Rectal smooth muscle tissue (tissue), 1 donor: ENCODE results near the gene HIPK2.

Experiments used
- H3K27ac ChIP-seq: one replicate; pipeline ENCODE4 v1.7.0; 2013; ENCODE audit warnings: low read depth, low read length, inconsistent platforms
- H3K27me3 ChIP-seq: one replicate; pipeline ENCODE4 v1.7.0; 2013; ENCODE audit warnings: low read length; ENCODE audit not compliant: control insufficient read depth, insufficient read depth
- H3K36me3 ChIP-seq: one replicate; pipeline ENCODE4 v1.7.0; 2013; ENCODE audit warnings: low read length; ENCODE audit not compliant: control insufficient read depth, insufficient read depth
- H3K4me1 ChIP-seq: one replicate; pipeline ENCODE4 v1.7.0; 2013; ENCODE audit warnings: low read length; ENCODE audit not compliant: control insufficient read depth, insufficient read depth
- H3K4me3 ChIP-seq: one replicate; pipeline ENCODE4 v1.7.0; 2013; ENCODE audit warnings: low read length
- H3K9ac ChIP-seq: one replicate; pipeline ENCODE4 v1.7.0; 2013; ENCODE audit warnings: low read length

The HIPK2 gene

GRCh38 chr7:139725077-139725476, 52.7 kb downstream of the HIPK2 start:
- H3K4me3 ChIP-seq = no peak overlapping the region
- no peaks in the 10 kb centered on the region for H3K27me3 ChIP-seq
- H3K27ac ChIP-seq = no peak overlapping the region
- H3K4me1 ChIP-seq = peaks cover 5% of the 10 kb centered on the region
- no peaks in the 10 kb centered on the region for H3K36me3 ChIP-seq
- no peak overlapping the region for H3K9ac ChIP-seq

- Histone ChIP-seq H3K36me3 (no peaks in the 10 kb centered on the region), H3K9ac (no peak overlapping the region), H3K27me3 (no peaks in the 10 kb centered on the region), H3K4me1 (peaks cover 5% of the 10 kb centered on the region), H3K4me3 (no peak overlapping the region), H3K27ac (no peak overlapping the region)
Measured at GRCh38 chr7:139722604-139723003, 55.2 kb downstream of the HIPK2 start.

- H3K4me1 ChIP-seq = peaks cover 5% of the 10 kb centered on the region
- H3K4me3 ChIP-seq = no peak overlapping the region
- no peak overlapping the region for H3K27ac ChIP-seq
- H3K9ac ChIP-seq = no peak overlapping the region
- peaks cover 2% of the 10 kb centered on the region for H3K36me3 ChIP-seq
- no peaks in the 10 kb centered on the region for H3K27me3 ChIP-seq
Measured at GRCh38 chr7:139721821-139722220, 56.0 kb downstream of the HIPK2 start.

- peaks cover 6% of the 10 kb centered on the region for H3K36me3 ChIP-seq
- no peak overlapping the region for H3K27ac ChIP-seq
- H3K4me3 ChIP-seq = no peak overlapping the region
- H3K27me3 ChIP-seq = no peaks in the 10 kb centered on the region
- peaks cover 5% of the 10 kb centered on the region for H3K4me1 ChIP-seq
- H3K9ac ChIP-seq = no peak overlapping the region
Measured at GRCh38 chr7:139721417-139721816, 56.4 kb downstream of the HIPK2 start.

DNA sequence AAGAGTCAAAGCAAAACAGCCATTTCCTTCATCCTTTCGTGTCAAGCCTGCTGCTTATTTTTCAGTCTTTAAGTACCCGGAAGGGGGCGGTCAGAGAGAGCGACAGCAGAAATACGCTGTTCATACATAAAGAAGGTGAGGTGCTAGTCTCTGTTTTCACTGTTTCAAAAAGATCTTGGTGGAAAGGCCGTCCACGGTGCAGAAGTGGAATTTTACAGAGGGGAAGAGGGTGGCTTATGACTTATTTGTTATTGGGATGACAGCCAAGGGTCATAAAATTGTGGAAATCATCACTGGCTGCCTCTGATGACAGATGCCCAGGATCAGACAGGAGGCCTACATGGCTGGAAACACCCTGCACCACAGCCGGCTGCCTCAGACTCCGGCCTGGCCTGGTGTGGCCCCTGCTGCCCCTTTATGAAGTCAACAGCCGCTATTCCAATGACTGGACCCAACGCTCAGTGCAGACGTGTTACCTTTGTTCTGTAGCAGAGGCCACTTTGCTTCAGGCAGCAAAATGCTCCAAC, 57.0 kb downstream of the HIPK2 start:
- Histone ChIP-seq H3K27me3 (no peaks in the 10 kb centered on the region), H3K27ac (no peak overlapping the region), H3K9ac (no peak overlapping the region), H3K36me3 (peaks cover 9% of the 10 kb centered on the region), H3K4me3 (no peak overlapping the region), H3K4me1 (peaks cover 5% of the 10 kb centered on the region)

DNA sequence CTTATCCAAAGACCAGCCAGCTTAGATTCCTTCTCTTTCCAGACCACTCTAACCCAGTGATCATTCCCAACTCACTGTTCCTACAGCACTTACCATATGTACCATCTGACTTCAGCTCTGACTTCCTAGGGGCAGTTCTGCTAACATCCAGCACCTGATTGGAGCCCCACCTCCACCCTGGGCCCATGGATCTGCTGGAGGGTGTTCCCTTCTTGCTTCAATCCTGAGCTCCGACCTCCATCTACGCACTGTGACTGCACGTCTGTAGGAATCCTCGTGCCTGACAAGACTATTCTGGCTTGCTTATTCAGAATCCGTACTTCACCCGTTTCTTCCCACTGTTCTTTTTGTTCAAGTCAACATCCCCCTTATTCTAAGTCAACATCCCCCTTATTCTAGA, 57.6 kb downstream of the HIPK2 start:
- Histone ChIP-seq H3K4me1 (peaks cover 5% of the 10 kb centered on the region), H3K27me3 (no peaks in the 10 kb centered on the region), H3K36me3 (peaks cover 15% of the 10 kb centered on the region), H3K4me3 (no peak overlapping the region), H3K9ac (no peak overlapping the region), H3K27ac (no peak overlapping the region)

GRCh38 chr7:139718859-139719258, 58.9 kb downstream of the HIPK2 start:
- H3K4me1 ChIP-seq = peaks cover 5% of the 10 kb centered on the region
- H3K36me3 ChIP-seq = peaks cover 15% of the 10 kb centered on the region
- H3K27ac ChIP-seq = no peak overlapping the region
- no peak overlapping the region for H3K4me3 ChIP-seq
- H3K9ac ChIP-seq = no peak overlapping the region
- H3K27me3 ChIP-seq = no peaks in the 10 kb centered on the region

GRCh38 chr7:139718141-139718540, 59.7 kb downstream of the HIPK2 start:
- Histone ChIP-seq H3K4me1 (peaks cover 5% of the 10 kb centered on the region), H3K9ac (no peak overlapping the region), H3K4me3 (no peak overlapping the region), H3K27ac (no peak overlapping the region), H3K27me3 (no peaks in the 10 kb centered on the region), H3K36me3 (peaks cover 15% of the 10 kb centered on the region)

DNA sequence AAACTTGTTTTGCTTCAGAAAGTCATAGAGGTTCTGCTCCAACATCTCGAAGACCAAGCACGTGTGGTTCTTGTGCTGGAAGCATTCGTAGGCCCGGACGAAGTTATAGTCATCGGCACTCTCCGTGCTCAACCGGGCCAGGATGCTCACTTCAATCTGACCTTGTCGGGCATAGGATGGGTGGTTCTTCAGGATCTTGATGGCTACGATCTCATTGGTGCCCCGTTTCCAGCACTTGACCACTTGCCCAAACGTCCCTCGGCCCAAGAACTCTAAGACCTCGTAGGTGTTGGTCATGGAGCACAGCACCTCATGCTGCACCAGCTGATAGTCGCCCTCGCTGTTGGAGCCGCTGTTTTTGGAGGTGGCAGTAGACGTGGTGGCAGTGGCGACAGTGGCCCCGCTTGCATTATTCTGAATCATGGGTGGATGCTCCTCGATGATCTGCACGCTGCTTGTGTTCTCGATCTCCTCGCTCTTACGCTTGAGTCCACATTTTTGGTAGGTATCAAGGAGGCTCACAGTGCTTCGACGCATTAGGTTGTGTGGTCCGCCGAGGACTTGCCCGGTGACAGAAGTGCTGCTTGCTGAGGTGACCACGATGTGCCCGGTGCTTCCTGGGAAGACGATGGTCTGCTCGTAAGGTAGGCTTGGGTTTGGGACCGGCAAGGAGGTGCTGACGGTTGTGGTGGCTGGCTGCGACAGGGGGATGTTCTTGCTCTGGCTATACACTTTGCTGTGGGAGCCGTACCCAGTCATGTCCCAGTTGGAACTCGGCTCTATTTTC, 61.4 kb downstream of the HIPK2 start:
- H3K4me3 ChIP-seq = no peak overlapping the region
- no peak overlapping the region for H3K9ac ChIP-seq
- peaks cover 5% of the 10 kb centered on the region for H3K4me1 ChIP-seq
- no peaks in the 10 kb centered on the region for H3K27me3 ChIP-seq
- no peak overlapping the region for H3K27ac ChIP-seq
- H3K36me3 ChIP-seq = peaks cover 15% of the 10 kb centered on the region

DNA sequence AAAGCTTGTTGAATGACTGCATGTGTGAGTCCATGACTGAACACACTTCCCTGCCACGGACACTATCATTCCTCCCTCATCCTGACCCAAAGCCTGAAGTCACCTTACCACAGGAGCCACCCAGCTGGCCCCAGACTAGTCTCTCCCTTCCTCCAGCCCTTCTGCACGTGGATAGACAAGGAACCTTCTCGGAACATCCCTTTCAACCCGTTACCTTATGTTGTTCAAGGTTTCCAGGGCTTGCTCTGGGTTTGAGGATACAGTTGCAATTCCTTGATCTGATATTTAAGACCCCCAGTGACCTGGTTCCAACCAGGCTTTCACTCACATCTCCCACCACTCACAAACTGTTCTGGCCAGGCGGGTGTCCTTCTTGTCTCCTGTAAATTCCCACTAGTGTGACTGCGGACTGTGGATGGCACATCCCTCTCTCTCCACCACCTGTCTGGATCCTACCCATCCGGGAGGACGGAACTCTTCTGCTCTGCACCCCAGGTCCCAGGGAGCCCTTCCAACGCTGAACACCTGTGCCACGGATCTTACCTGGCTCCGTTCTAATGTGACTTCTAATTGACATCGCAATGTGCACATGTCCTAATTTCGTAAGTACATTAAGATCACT, 62.5 kb downstream of the HIPK2 start:
- Histone ChIP-seq H3K27me3 (no peaks in the 10 kb centered on the region), H3K36me3 (peaks cover 15% of the 10 kb centered on the region), H3K9ac (no peak overlapping the region), H3K4me3 (no peak overlapping the region), H3K27ac (no peak overlapping the region), H3K4me1 (no peaks in the 10 kb centered on the region)

DNA sequence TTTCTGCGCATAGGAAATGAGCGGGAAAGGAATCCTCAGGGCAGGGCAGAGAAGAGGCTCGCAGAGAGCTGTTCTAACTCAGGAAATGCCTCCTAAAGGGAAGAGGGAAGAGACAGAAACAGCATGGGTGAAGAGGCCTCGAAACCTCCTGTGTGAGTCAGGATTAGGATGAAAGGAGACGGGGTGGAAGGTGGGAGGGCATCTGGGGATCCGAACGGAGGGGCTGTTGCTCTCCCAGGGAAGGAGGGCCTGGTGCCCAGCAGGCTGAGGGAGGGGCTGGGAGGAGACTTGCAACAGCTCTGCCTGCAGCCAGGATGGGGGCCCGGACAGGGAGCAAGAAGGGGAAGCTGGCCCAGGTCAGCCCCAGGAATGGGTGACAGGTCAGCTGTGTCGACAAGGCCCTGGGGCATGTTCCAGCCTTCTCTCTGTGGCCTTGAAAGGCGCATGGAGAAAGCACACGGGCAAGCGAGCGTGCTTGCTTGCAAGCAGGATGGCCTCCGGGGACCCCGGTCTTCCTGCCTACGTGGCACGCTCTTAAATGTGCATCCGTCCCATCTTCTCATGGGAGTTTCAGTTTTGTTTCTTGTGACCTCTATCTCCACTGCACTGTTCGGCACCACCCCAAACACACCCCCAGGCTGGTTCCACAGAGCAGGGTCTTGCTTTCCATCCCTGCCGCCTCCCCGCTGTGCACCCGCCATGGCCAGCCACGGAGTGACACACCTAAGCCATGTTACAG, 63.5 kb downstream of the HIPK2 start:
- Histone ChIP-seq H3K36me3 (peaks cover 15% of the 10 kb centered on the region), H3K27ac (no peak overlapping the region), H3K4me1 (no peaks in the 10 kb centered on the region), H3K9ac (no peak overlapping the region), H3K4me3 (no peak overlapping the region), H3K27me3 (no peaks in the 10 kb centered on the region)

- Histone ChIP-seq H3K27me3 (no peaks in the 10 kb centered on the region), H3K27ac (no peak overlapping the region), H3K4me3 (no peak overlapping the region), H3K9ac (no peak overlapping the region), H3K4me1 (no peaks in the 10 kb centered on the region), H3K36me3 (peaks cover 15% of the 10 kb centered on the region)
Measured at GRCh38 chr7:139713526-139714162, 64.2 kb downstream of the HIPK2 start.
